ENCODE measurements around the gene CT45A10.
"Not testable (repeated sequence)": the region's sequence is repeated elsewhere in the genome, so short reads cannot be mapped to it uniquely, and the experiment has no call there.

CT45A10 gene

GRCh38 chrX:135893294-135893817 is at the start of gene CT45A10, which contains the start of gene SAGE1:
Gene CT45A10, minus strand, starts transcription at chrX:135893444. Its CDS starts 8,100 bp downstream, at chrX:135885344.
Gene SAGE1, plus strand, starts transcription at chrX:135893716. Its CDS starts 2,527 bp downstream, at chrX:135896243.
- no peak for DNase-seq

GRCh38 chrX:135931644-135932487 is 38.6 kb upstream of the CT45A10 start:
- peak; percentile 4 for DNase-seq

- no peak for DNase-seq
Measured at GRCh38 chrX:135927897-135928296, 34.7 kb upstream of the CT45A10 start.

- no peak for DNase-seq
Measured at GRCh38 chrX:135923353-135923752, 30.1 kb upstream of the CT45A10 start.

GRCh38 chrX:135920516-135920915 is 27.3 kb upstream of the CT45A10 start:
- DNase-seq = not testable (repeated sequence)

- DNase-seq = no peak
Measured at GRCh38 chrX:135914404-135914803, 21.2 kb upstream of the CT45A10 start.

GRCh38 chrX:135910251-135910650 is 17.0 kb upstream of the CT45A10 start:
- DNase-seq = no peak

GRCh38 chrX:135892781-135893180 is 463 bp downstream of the CT45A10 start:
- no peak for DNase-seq

GRCh38 chrX:135890087-135890585 is 3.1 kb downstream of the CT45A10 start:
- DNase-seq = no peak

GRCh38 chrX:135888976-135889375 is 4.3 kb downstream of the CT45A10 start:
- DNase-seq = not testable (repeated sequence)

GRCh38 chrX:135888230-135888629 is 5.0 kb downstream of the CT45A10 start:
- not testable (repeated sequence) for DNase-seq

GRCh38 chrX:135882741-135883140 is 10.5 kb downstream of the CT45A10 start:
- not testable (repeated sequence) for DNase-seq

- DNase-seq = not testable (repeated sequence)
Measured at GRCh38 chrX:135871712-135872111, 21.5 kb downstream of the CT45A10 start, which contains the start of gene CT45A9. Gene CT45A9, minus strand, starts transcription at chrX:135871812. Its CDS starts 3,751 bp downstream, at chrX:135868061.

GRCh38 chrX:135854438-135854837 is 38.8 kb downstream of the CT45A10 start, which contains the start of gene CT45A8:
Gene CT45A8, minus strand, starts transcription at chrX:135854538. Its CDS starts 3,755 bp downstream, at chrX:135850783.
- not testable (repeated sequence) for DNase-seq

- not testable (repeated sequence) for DNase-seq
Measured at GRCh38 chrX:135837180-135837579, 56.1 kb downstream of the CT45A10 start, which contains the start of gene CT45A7. Gene CT45A7, minus strand, starts transcription at chrX:135837280. Its CDS starts 3,747 bp downstream, at chrX:135833533.

Measured in HCEC 1CT (cell line).